AG04450 (cell line): Measurements from ENCODE around the gene NACC2. TPM values are rescaled to one million over a fixed set of nuclear protein-coding genes. Genes with fewer than 3 reads are reported as not detected.

Source experiments
- CTCF ChIA-PET: fragments of 300-600, 350-600 bp; formaldehyde crosslinking; extraction: SDS; loops from one replicate; lab custom pipeline; 2022; ENCODE audit warnings: antibody characterized with exemption, inconsistent platforms; lab: Charles Lee
- POLR2A ChIA-PET: fragments of 350-600 bp; formaldehyde crosslinking; extraction: SDS; loops from one replicate; lab custom pipeline; 2021; ENCODE audit warnings: antibody characterized with exemption, inconsistent platforms; lab: Yijun Ruan, JAX
- DNase-seq: peaks from one replicate; pipeline ENCODE4 v3.0.0-alpha.2; 2011; ENCODE audit warnings: low read depth, low spot score
- H3K27ac ChIP-seq: one replicate; pipeline ENCODE4 v1.5.1; 2012; ENCODE audit warnings: low read depth, low read length, control low read depth
- H3K27me3 ChIP-seq: one replicate; pipeline ENCODE4 v1.6.0; 2012; ENCODE audit warnings: low read length; ENCODE audit not compliant: control insufficient read depth, insufficient read depth
- H3K4me3 ChIP-seq: 2 replicates; pipeline ENCODE4 v1.5.1; 2011; ENCODE audit warnings: mild to moderate bottlenecking, low read depth, low read length, control low read depth
- H3K9me3 ChIP-seq: 2 replicates; pipeline ENCODE4 v1.5.1; 2012; ENCODE audit warnings: low read length; ENCODE audit not compliant: control insufficient read depth, insufficient read depth
- CTCF ChIP-seq: IDR thresholded peaks from 2 replicates; pipeline ENCODE4 v1.5.1; 2011; ENCODE audit warnings: low read depth, low read length, control low read depth, inconsistent platforms
- polyA plus RNA-seq: library from polyadenylated mRNA; depleted of rRNA; stranded (reverse); fragments of >200 nt; gene quantifications from 2 replicates; pipeline ENCODE4 v1.2.3, GENCODE V29; 2011

The NACC2 gene
- polyA plus RNA-seq, 1 experiment: 11.7 TPM

- ChIA-PET POLR2A (no interaction called here), CTCF (no interaction called here)
- TF ChIP-seq CTCF: no peak
- Histone ChIP-seq H3K27ac (no peak overlapping the region), H3K27me3 (no peaks in the 10 kb centered on the region), H3K4me3 (no peak overlapping the region), H3K9me3 (peaks cover 14% of the 10 kb centered on the region)
- DNase-seq: no peak
Measured at GRCh38 chr9:136016572-136017288, 78.4 kb downstream of the NACC2 start.

- H3K27me3 ChIP-seq: no peaks in the 10 kb centered on the region
- TF ChIP-seq CTCF: no peak
- DNase-seq: no peak
- ChIA-PET POLR2A (no interaction called here), CTCF (no interaction called here)
- H3K9me3 ChIP-seq: peaks cover 14% of the 10 kb centered on the region
- H3K27ac ChIP-seq: no peak overlapping the region
- H3K4me3 ChIP-seq: no peak overlapping the region
Measured at GRCh38 chr9:136015656-136016571, 79.2 kb downstream of the NACC2 start.

- CTCF ChIA-PET: no interaction called here
- Histone ChIP-seq H3K9me3 (peaks cover 14% of the 10 kb centered on the region), H3K27ac (no peak overlapping the region), H3K27me3 (no peaks in the 10 kb centered on the region), H3K4me3 (no peak overlapping the region)
- POLR2A ChIA-PET: no interaction called here
- DNase-seq: no peak
- no peak for TF ChIP-seq CTCF
Measured at GRCh38 chr9:136014924-136015633, 80.0 kb downstream of the NACC2 start.

- Histone ChIP-seq H3K9me3 (peaks cover 14% of the 10 kb centered on the region), H3K27ac (no peak overlapping the region), H3K4me3 (no peak overlapping the region), H3K27me3 (no peaks in the 10 kb centered on the region)
- no peak for DNase-seq
- CTCF ChIA-PET: interaction anchor here (1.1 to 1.5 kb wide), 2 partner anchors 45 to 75 kb away, joined by 3 read pairs; no protein-coding TSS in a partner anchor
- POLR2A ChIA-PET: no interaction called here
- no peak for TF ChIP-seq CTCF
Measured at GRCh38 chr9:136014147-136014923, 80.8 kb downstream of the NACC2 start.
